B cell (primary cell): ENCODE data around the gene ACY1. TPM values are rescaled to one million over a fixed set of nuclear protein-coding genes. Genes with fewer than 3 reads are reported as not detected.

ENCODE experiments used
- ATAC-seq: fragments of 200-7000 bp; cut with Tn5 transposase; one replicate; pipeline ENCODE4 v1.10.0; 2021; ENCODE audit warnings: low read depth, mild to moderate bottlenecking, moderate number of reproducible peaks, moderate library complexity
- CTCF ChIA-PET: fragments of 350-600 bp; sonication (Branson Sonifier 250); formaldehyde crosslinking; loops from one replicate; lab custom pipeline; 2021; ENCODE audit warnings: antibody characterized with exemption, inconsistent platforms; lab: Charles Lee
- POLR2A ChIA-PET: fragments of 350-600 bp; sonication (Branson Sonifier 250); formaldehyde crosslinking; loops from one replicate; lab custom pipeline; 2021; ENCODE audit warnings: antibody characterized with exemption; lab: Charles Lee
- DNase-seq: peaks from one replicate; pipeline ENCODE4 v3.0.0; 2013
- H2AFZ ChIP-seq: 2 replicates; pipeline ENCODE4 v1.6.1; 2012; ENCODE audit warnings: mild to moderate bottlenecking, low read depth, low read length; ENCODE audit not compliant: insufficient read depth, poor library complexity, severe bottlenecking
- H3K27ac ChIP-seq, 2 donors: 1 replicate in 1 of 2; 2 replicates in 1 of 2; pipeline ENCODE4 v1.5.1; 2012 to 2013; ENCODE audit warnings: low read length in 2 of 2, mild to moderate bottlenecking in 2 of 2, moderate library complexity in 1 of 2
- H3K27me3 ChIP-seq, 4 experiments: fragments of 200-600 bp in 1 of 4; sonication (generic) in 1 of 4; replicated peaks in 1 of 4; 1 replicate in 2 of 4; 2 replicates in 2 of 4; pipeline versions ENCODE4 v1.6.1 to v1.7.0; 2013 to 2016; ENCODE audit warnings: low read length in 3 of 4, mild to moderate bottlenecking in 2 of 4, mixed read lengths in 1 of 4, moderate library complexity in 1 of 4; ENCODE audit not compliant: insufficient read depth in 4 of 4, control insufficient read depth in 3 of 4; ENCODE audit errors: control extremely low read depth in 1 of 4
- H3K36me3 ChIP-seq, 2 experiments: replicated peaks in 1 of 2; 1 replicate in 1 of 2; 2 replicates in 1 of 2; pipeline versions ENCODE4 v1.6.1 to v1.7.1; 2013; ENCODE audit warnings: low read length in 1 of 2; ENCODE audit not compliant: insufficient read depth in 2 of 2, control insufficient read depth in 1 of 2; ENCODE audit errors: control extremely low read depth in 1 of 2, extremely low read depth in 1 of 2
- H3K4me1 ChIP-seq, 2 donors: fragments of 200-600 bp in 1 of 2; sonication (generic) in 1 of 2; 1 replicate in 1 of 2; 2 replicates in 1 of 2; pipeline versions ENCODE4 v1.5.1 to v1.6.1; 2013 to 2017; ENCODE audit warnings: low read length in 2 of 2; ENCODE audit not compliant: control insufficient read depth in 2 of 2, insufficient read depth in 2 of 2
- H3K4me2 ChIP-seq: replicated peaks from 2 replicates; pipeline ENCODE3; 2012; ENCODE audit warnings: mild to moderate bottlenecking, low read depth, low read length; ENCODE audit not compliant: poor library complexity, severe bottlenecking
- H3K4me3 ChIP-seq, 5 experiments: fragments of 200-600 bp in 1 of 5; sonication (generic) in 1 of 5; 1 replicate in 3 of 5; 2 replicates in 2 of 5; pipeline versions ENCODE4 v1.5.1 to v1.7.0; 2011 to 2016; ENCODE audit warnings: low read length in 4 of 5, mild to moderate bottlenecking in 4 of 5, low read depth in 2 of 5, control low read depth in 1 of 5, moderate library complexity in 1 of 5; ENCODE audit not compliant: insufficient read depth in 1 of 5; ENCODE audit errors: control extremely low read depth in 1 of 5, extremely low read depth in 1 of 5
- H3K79me2 ChIP-seq: fragments of 200-600 bp; sonication (generic); one replicate; pipeline ENCODE4 v1.6.0; 2016; ENCODE audit warnings: low read length; ENCODE audit not compliant: control insufficient read depth, insufficient read depth
- H3K9ac ChIP-seq: fragments of 200-600 bp; sonication (generic); 2 replicates; pipeline ENCODE4 v1.6.1; 2017; ENCODE audit warnings: mild to moderate bottlenecking, low read length, moderate library complexity
- H3K9me3 ChIP-seq, 3 donors: one replicate each; pipeline versions ENCODE4 v1.6.1 to v1.7.1; 2013; ENCODE audit warnings: low read length in 2 of 3; ENCODE audit not compliant: control insufficient read depth in 2 of 3, insufficient read depth in 1 of 3; ENCODE audit errors: control extremely low read depth in 1 of 3
- H4K20me1 ChIP-seq: 2 replicates; pipeline ENCODE4 v1.6.0; 2012; ENCODE audit warnings: mild to moderate bottlenecking, low read length; ENCODE audit not compliant: insufficient read depth, control insufficient read depth, poor library complexity, severe bottlenecking
- H3K27ac Mint-ChIP-seq: one replicate; pipeline ENCODE4 v1.8.0; 2021; ENCODE audit warnings: mixed read lengths
- H3K27me3 Mint-ChIP-seq: one replicate; pipeline ENCODE4 v1.8.0; 2021; ENCODE audit warnings: mixed read lengths
- H3K4me1 Mint-ChIP-seq: one replicate; pipeline ENCODE4 v1.8.0; 2021; ENCODE audit warnings: mixed read lengths
- H3K4me3 Mint-ChIP-seq: one replicate; pipeline ENCODE4 v1.8.0; 2021; ENCODE audit warnings: mixed read lengths
- H3K9me3 Mint-ChIP-seq: one replicate; pipeline ENCODE4 v1.8.0; 2022; ENCODE audit warnings: mixed read lengths; ENCODE audit not compliant: insufficient read depth
- CTCF ChIP-seq: fragments of 200-600 bp; IDR thresholded peaks from one replicate; pipeline ENCODE4 v1.8.0; 2022; ENCODE audit warnings: antibody characterized with exemption, mild to moderate bottlenecking
- EZH2 ChIP-seq: IDR thresholded peaks from 2 replicates; pipeline ENCODE4 v1.6.1; 2012; ENCODE audit warnings: borderline replicate concordance, low read depth, mild to moderate bottlenecking, moderate library complexity, low read length; ENCODE audit not compliant: insufficient read depth, poor library complexity, severe bottlenecking
- WGBS: methylation state at CpG from one replicate; pipeline ENCODE4 v1.1.5; 2013; ENCODE audit warnings: missing lambda C conversion rate; ENCODE audit not compliant: insufficient coverage; 5-methylcytosine and 5-hydroxymethylcytosine counted together
- intact Hi-C: fragments of 100-400 bp; cut with micrococcal nuclease; formaldehyde crosslinking; loops from one replicate; pipeline ENCODE4 v1.10.0; 2022
- polyA plus RNA-seq: library from polyadenylated mRNA; depleted of rRNA; stranded (reverse); fragments of >200 nt; gene quantifications from 2 replicates; pipeline ENCODE4 v1.2.3, GENCODE V29; 2012
- total RNA-seq, 2 donors: library from RNA; stranded (reverse); fragments of 120-200 nt in 1 of 2; gene quantifications; 1 replicate in 1 of 2; 2 replicates in 1 of 2; pipeline versions ENCODE4 v1.2.3 to v1.2.4, GENCODE V29; 2013 to 2022

ACY1 gene
- total and polyA plus RNA-seq, 2 donors (not counting 1 experiment from before 2014, with no cell fraction given) = 14.6 to 26.2 TPM

DNA sequence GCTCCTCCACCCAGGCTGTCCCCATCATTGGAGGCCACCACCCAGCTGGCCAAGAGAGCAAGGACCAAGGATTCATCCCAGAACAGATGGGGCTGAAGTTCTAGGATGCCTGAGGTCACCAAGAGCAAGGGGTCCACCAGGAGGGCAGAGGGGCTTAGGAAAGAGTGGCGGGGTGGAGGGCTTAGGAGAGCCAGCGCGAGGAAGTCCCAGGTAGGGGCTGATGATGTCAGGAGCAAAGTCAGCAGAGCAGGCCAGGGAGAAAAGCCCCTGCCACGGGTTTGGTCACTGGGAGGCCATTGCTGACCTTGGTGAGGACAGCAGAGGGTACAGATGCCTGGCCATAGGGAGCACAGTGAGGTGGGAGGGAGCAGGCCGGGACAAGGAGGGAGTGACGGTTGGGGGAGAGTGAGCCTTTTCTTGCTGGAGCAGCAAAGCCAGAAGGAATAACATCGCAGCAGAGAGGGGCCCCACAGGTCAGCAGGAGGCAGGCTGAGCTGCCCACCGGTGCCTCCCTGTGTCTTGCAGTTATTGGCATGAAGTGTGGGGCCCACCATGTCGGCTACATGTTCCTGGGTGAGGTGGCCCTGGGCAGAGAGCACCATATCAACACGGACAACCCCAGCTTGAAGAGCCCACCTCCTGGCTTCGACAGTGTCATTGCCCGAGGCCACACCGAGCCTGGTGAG lies 36.0 kb upstream of the ACY1 start:
- CTCF ChIA-PET = no interaction called here
- no peak for DNase-seq

GRCh38 chr3:51948016-51948580 lies 35.2 kb upstream of the ACY1 start:
- ChIA-PET POLR2A (no interaction called here), CTCF (no interaction called here)

More for the DNA sequence above, 36.0 kb upstream of the ACY1 start:
- ATAC-seq = no peak
- no peaks in the 10 kb centered on the region for H3K27me3 ChIP-seq
- H3K9ac ChIP-seq = no peak overlapping the region
- no peaks in the 10 kb centered on the region for H3K9me3 ChIP-seq
- POLR2A ChIA-PET = no interaction called here
- TF ChIP-seq EZH2 = no peak
- H3K4me3 Mint-ChIP-seq = no peak overlapping the region
- no peak overlapping the region for H3K4me2 ChIP-seq
- no peaks in the 10 kb centered on the region for H3K9me3 Mint-ChIP-seq
- H3K27ac Mint-ChIP-seq = no peak overlapping the region
- intact Hi-C loops = no loop called here
- no peaks in the 10 kb centered on the region for H4K20me1 ChIP-seq
- peaks cover 10 to 11% of the 10 kb centered on the region in 2 donors for H3K4me1 ChIP-seq
- 85% methylated on average over 11 of the region's 13 CpGs for whole genome bisulfite sequencing
- peaks cover 7% of the 10 kb centered on the region for H3K4me1 Mint-ChIP-seq
- no peaks in the 10 kb centered on the region for H3K36me3 ChIP-seq
- no peaks in the 10 kb centered on the region for H3K79me2 ChIP-seq
- no peak overlapping the region for H2AFZ ChIP-seq
- H3K4me3 ChIP-seq = no peak overlapping the region
- peaks cover 3% of the 10 kb centered on the region for H3K27me3 Mint-ChIP-seq
- no peak overlapping the region for H3K27ac ChIP-seq

More at GRCh38 chr3:51948016-51948580, 35.2 kb upstream of the ACY1 start:
- H3K27me3 ChIP-seq = no peaks in the 10 kb centered on the region
- H3K9me3 Mint-ChIP-seq = no peaks in the 10 kb centered on the region
- no peak overlapping the region for H3K4me3 ChIP-seq
- no peak overlapping the region for H2AFZ ChIP-seq
- intact Hi-C loops = no loop called here
- no peak overlapping the region for H3K4me2 ChIP-seq
- no peak for TF ChIP-seq EZH2
- TF ChIP-seq CTCF = no peak
- no peaks in the 10 kb centered on the region for H4K20me1 ChIP-seq
- H3K9me3 ChIP-seq = no peaks in the 10 kb centered on the region
- no peaks in the 10 kb centered on the region for H3K36me3 ChIP-seq
- no peak overlapping the region for H3K27ac ChIP-seq
- no peaks in the 10 kb centered on the region for H3K79me2 ChIP-seq
- WGBS = 94% methylated on average over 9 of the region's 10 CpGs
- no peak overlapping the region for H3K9ac ChIP-seq
- ATAC-seq (no peak), DNase-seq (no peak)
- H3K4me1 Mint-ChIP-seq = peaks cover under 1% of the 10 kb centered on the region
- H3K27ac Mint-ChIP-seq = no peak overlapping the region
- H3K27me3 Mint-ChIP-seq = peaks cover 5% of the 10 kb centered on the region
- peaks cover 3% of the 10 kb centered on the region in 2 donors for H3K4me1 ChIP-seq
- no peak overlapping the region for H3K4me3 Mint-ChIP-seq
